Embryonic facial prominence (tissue), 1 donor: Measurements from ENCODE around the gene CDK9.
"Not testable (repeated sequence)": the region's sequence is repeated elsewhere in the genome, so short reads cannot be mapped to it uniquely, and the experiment has no call there.

ENCODE experiments used
- DNase-seq: peaks from one replicate; pipeline ENCODE4 v3.0.0-alpha.2; 2016; ENCODE audit errors: extremely low spot score

Gene CDK9

DNA sequence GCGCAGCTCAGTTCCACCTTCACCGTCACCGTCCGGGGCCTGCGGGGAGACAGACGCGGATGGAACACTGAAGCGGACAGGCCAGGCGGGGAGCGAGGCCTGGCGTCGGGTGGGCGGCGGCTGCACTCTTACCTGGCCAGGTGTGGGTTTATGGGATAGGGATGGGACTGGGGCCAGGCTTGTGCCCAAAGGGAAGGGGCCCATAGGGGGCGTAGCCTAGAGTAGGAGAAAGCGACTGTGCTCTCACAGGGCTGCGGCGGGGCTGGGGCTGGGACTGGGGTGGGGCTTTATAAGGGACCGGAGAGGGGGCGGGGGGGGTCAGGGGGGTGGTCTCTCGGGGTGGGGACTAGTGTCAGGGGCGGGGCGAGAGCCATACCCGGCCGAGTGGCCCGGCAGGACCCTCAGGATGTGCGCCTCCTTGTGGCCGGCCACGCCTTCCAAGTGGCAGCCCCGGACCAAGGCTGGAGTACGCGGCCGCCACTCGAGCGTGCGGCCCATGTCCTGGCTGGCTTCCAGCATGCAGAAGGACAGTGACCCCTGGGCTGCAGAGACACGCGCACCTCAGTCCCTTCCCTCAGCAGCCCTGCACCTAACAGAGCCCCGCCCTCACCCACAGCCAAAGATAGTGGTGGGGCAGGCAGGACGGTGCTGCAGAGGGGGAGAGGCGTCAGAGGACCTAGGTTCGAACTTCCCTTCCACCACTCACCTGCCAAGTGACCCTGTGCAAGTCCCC is 39.7 kb downstream of the CDK9 start:
- DNase-seq: no peak

DNA sequence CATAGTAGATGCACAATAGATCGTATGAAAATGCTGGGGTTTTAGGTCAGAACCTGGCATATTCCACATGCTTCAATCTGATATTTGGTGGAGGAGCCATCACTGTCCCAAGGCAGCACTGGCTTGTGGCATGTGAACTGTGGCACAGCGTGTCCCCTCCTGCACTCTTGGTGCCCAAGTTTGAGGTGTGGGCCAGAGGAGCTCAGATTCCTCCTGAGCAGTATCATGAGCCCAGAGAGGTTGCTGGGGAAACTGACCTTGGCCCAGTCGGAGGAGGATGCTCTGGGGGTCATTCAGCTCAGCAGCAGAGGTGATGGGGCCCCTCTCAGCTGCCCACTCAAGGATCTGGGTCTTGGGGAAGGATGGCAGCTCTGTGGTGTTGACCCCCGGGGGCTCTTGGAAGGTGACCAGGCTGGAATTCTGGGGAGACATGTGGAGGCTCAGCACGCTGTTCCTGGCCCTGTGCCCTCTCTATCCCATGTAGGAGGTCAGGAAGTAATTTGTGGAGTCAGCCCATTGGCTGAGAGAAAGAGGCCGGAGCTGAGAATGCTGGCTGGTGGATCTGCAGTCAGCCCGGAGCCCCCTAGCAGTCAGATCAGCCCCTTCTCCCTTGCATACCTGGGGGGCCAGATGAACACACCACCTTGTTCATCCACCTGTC is 40.5 kb downstream of the CDK9 start:
- DNase-seq: no peak

GRCh38 chr9:127828262-127829031 is 42.6 kb downstream of the CDK9 start:
- no peak for DNase-seq

- DNase-seq: no peak
These were observed 43.5 kb downstream of the CDK9 start for GRCh38 chr9:127829205-127829906.

DNA sequence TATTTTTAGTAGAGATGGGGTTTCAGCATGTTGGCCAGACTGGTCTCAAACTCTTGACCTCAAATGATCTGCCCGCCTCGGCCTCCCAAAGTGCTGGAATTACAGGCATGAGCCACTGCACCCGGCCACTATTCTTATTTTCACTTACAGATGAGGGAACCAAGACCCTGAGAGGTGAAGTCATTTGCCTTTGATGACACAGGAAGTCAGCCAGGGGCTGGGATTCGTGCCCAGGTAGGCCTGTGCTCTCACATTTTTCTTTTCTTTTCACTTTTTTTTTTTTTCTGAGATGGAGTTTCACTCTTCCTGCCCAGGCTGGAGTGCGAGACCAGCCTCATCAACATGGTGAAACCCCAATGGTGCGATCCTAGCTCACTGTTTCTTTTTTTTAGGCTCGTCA is 46.4 kb downstream of the CDK9 start:
- no peak for DNase-seq

GRCh38 chr9:127833555-127833954 is 47.7 kb downstream of the CDK9 start:
- no peak for DNase-seq

DNA sequence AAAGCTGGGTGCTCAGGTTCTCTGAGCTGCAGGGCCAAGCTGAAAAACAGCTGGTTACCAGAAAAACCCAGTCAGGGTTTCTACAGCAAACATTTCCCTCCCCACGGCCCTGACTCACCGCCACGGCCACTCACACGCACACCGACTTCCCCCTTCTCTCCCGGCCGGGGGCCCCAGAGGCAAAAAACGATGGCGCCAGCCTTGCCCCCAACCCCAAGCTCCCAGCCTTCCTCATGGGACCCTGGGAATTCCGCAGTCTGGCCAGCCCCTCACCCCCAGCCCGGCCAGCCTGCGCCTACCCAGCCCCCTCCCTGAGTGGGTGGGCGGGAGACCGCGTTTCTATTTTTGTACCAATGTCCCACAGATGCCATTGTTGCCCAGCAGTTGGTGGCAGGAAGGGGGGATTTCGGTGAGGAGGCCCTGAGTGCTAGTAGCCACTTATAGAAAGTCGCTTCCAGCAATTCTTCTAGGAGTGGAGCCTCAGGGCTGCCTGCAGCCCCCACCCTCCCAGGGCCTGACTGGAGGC is 50.2 kb downstream of the CDK9 start:
- DNase-seq: no peak

DNA sequence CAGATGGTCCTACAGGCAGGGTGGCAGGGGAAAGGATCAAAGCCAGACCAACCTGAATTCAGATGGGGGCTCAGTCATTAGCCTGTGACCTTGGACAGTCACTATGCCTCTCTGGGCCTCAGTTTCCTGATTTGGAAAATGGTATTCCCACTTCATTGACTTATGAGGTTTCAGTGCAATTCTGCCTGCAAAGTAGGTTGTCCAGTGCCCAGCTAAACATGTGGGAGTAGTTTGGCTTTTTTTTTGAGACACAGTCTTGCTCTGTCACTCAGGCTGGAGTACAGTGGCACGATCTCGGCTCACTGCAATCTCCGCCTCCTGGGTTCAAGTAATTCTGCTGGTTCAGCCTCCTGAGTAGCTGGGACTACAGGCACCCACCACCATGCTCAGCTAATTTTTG is 50.7 kb downstream of the CDK9 start:
- DNase-seq: not testable (repeated sequence)

DNA sequence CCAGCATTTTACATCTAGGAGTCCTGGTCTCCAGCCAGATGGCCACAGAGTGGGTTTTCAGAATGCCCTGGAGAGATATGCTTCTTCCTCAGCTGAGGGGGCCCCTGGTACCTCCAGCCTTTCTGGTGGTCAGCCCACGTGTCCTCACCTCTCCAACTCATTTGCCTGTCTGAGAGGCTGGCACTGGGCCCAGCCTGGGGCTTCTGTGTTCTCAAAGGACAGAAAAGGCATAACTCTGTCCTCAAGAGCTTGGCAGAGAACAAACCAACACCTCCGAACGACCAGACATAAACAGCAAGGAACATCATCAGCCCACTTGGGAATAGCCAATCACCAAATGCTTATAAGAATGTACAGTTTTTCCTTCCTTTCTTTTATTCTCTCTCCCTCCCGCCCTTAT is 51.5 kb downstream of the CDK9 start:
- no peak for DNase-seq

DNA sequence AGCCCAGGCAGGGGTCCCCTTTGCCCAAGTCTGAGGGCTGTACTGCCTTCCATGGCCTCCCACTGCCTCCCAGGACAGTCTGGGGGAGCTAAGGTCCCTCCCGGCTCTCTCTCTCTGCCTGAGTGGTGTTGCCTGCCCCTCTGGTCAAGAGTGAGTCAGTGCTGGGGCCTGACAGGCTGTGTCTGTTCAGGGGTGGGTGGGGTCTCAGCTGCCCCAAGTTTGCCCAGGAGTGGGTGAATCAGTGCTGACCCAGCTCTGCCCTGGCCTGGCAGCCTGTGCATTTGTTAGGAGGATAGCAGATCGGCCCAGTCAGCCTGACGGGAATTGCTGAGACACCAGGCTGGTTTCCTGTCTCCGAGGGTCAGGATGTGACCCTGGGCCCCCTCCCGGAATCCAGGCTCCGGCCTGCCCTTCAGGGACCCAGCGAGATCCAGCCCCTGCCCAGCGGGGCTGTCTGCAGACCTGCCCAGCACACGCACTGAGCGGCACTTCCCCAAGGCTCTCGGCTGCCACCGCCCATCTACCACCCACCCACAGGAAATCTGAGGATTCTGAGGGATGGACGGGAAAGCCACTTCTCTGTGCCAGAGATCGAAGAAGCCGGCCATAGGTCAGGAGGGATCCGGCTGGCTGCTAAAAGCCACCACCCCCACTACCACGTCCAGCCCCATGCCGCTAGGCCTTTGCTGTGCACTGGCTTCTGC is 52.7 kb downstream of the CDK9 start:
- no peak for DNase-seq
